NT2/D1 (cell line): ENCODE results near the gene CRP.

Source experiments
- YY1 ChIP-seq: IDR thresholded peaks from 2 replicates; pipeline ENCODE4 v1.6.1; 2011; ENCODE audit not compliant: insufficient read length, insufficient read depth
- ZNF274 ChIP-seq: IDR thresholded peaks from 2 replicates; pipeline ENCODE4 v1.6.1; 2011; ENCODE audit warnings: mild to moderate bottlenecking, low read depth, low read length

GRCh38 chr1:159746666-159747065 is 32.3 kb upstream of the CRP start:
- TF ChIP-seq ZNF274 (no peak), YY1 (no peak)
